Right lobe of liver (tissue), 4 donors: ENCODE results near the gene SASH1.

Experiments
- CTCF ChIP-seq, 4 donors: fragments of 200-600 bp in 3 of 4; fragments of 450-650 bp in 1 of 4; IDR thresholded peaks; one replicate each; pipeline versions ENCODE4 v1.5.1 to v1.8.0; 2016 to 2022; ENCODE audit warnings: antibody characterized with exemption in 4 of 4, mild to moderate bottlenecking in 2 of 4
- POLR2A ChIP-seq: fragments of 450-650 bp; IDR thresholded peaks from one replicate; pipeline ENCODE4 v1.6.1; 2017; ENCODE audit warnings: antibody characterized with exemption, mild to moderate bottlenecking
- donor health status: DM: no; HTN: no; CAD: no.
- donor health status: DM: no; HTN: no; CAD: no.
- donor health status: DM: no; HTN: yes; CAD: no.

GRCh38 chr6:148593130-148593812 lies 250.6 kb downstream of the SASH1 start:
- TF ChIP-seq CTCF (IDR thresholded peaks at IDR 0.05) (no peak), POLR2A (no peak)
